ENCODE data around the gene JAZF1.

- TF ChIP-seq EZH2phosphoT487 (IDR thresholded peaks at IDR 0.05; ENCODE audit: insufficient read depth, low read depth), result no peak
- TF ChIP-seq EZH2 (IDR thresholded peaks at IDR 0.05; ENCODE audit: insufficient read depth, poor library complexity, severe bottlenecking), result no peak
Observed at GRCh38 chr7:28061824-28062196, 118.8 kb downstream of the JAZF1 start.

Data from GM23248 (cell line).